Upper lobe of right lung (tissue), 1 donor: Measurements from ENCODE around the gene GPR183. TPM values are rescaled to one million over a fixed set of nuclear protein-coding genes. Genes with fewer than 3 reads are reported as not detected.
A peak's percentile ranks its signal among the peaks of the same experiment; 100 is the strongest.

Source experiments
- ATAC-seq: fragments of 200-7000 bp; cut with Tn5 transposase; one replicate; pipeline ENCODE4 v1.9.1; 2020; ENCODE audit warnings: mild to moderate bottlenecking, moderate library complexity
- DNase-seq: peaks from one replicate; pipeline ENCODE4 v3.0.0-alpha.2; 2020
- H3K27ac ChIP-seq: fragments of 200-600 bp; one replicate; pipeline ENCODE4 v1.8.0; 2022
- H3K27me3 ChIP-seq: fragments of 200-600 bp; one replicate; pipeline ENCODE4 v1.8.0; 2022; ENCODE audit warnings: mild to moderate bottlenecking
- H3K36me3 ChIP-seq: fragments of 200-600 bp; one replicate; pipeline ENCODE4 v1.8.0; 2022
- H3K4me1 ChIP-seq: fragments of 200-600 bp; one replicate; pipeline ENCODE4 v1.8.0; 2022
- H3K4me3 ChIP-seq: fragments of 200-600 bp; one replicate; pipeline ENCODE4 v1.8.0; 2022; ENCODE audit warnings: mild to moderate bottlenecking
- H3K9me3 ChIP-seq: fragments of 200-600 bp; one replicate; pipeline ENCODE4 v1.8.0; 2022
- CTCF ChIP-seq: fragments of 200-600 bp; IDR thresholded peaks from one replicate; pipeline ENCODE4 v1.8.0; 2022; ENCODE audit warnings: antibody characterized with exemption
- intact Hi-C: fragments of 100-400 bp; cut with DNase I; formaldehyde crosslinking; loops from one replicate; pipeline ENCODE4 v1.11.0; 2022
- total RNA-seq: library from RNA; stranded (reverse); fragmentation: NEBNext Ultra II Directional; extraction: Animal tissue kit (Norgen Biotek cat#: 25700); gene quantifications from one replicate; pipeline ENCODE4 v1.2.1, GENCODE V29; 2021
- donor health status: DM: no; HTN: yes; CAD: no; lungs with severe emphysema.

The GPR183 gene
- total RNA-seq, 1 donor from 2014 or later: 13.6 TPM

GRCh38 chr13:99272481-99272880, 34.7 kb downstream of the GPR183 start:
- Histone ChIP-seq H3K36me3 (no peaks in the 10 kb centered on the region), H3K4me3 (no peak overlapping the region), H3K9me3 (no peaks in the 10 kb centered on the region), H3K27me3 (no peaks in the 10 kb centered on the region), H3K4me1 (no peaks in the 10 kb centered on the region), H3K27ac (no peak overlapping the region)
- TF ChIP-seq CTCF: no peak
- ATAC-seq (no peak), DNase-seq (no peak)
- intact Hi-C loops: loop anchor here (10.0 kb wide), 1 partner anchor 162 kb away; no protein-coding TSS in a partner anchor

- Histone ChIP-seq H3K4me1 (no peaks in the 10 kb centered on the region), H3K36me3 (no peaks in the 10 kb centered on the region), H3K4me3 (no peak overlapping the region), H3K27me3 (no peaks in the 10 kb centered on the region), H3K27ac (peak overlapping the region; percentile 15), H3K9me3 (no peaks in the 10 kb centered on the region)
- DNase-seq (no peak), ATAC-seq (no peak)
- intact Hi-C loops: loop anchor here (10.0 kb wide), 1 partner anchor 164 kb away; no protein-coding TSS in a partner anchor
- TF ChIP-seq CTCF: no peak
These were observed 36.0 kb downstream of the GPR183 start for GRCh38 chr13:99271249-99271648.

GRCh38 chr13:99270518-99270917, 36.7 kb downstream of the GPR183 start:
- Histone ChIP-seq H3K9me3 (no peaks in the 10 kb centered on the region), H3K4me1 (no peaks in the 10 kb centered on the region), H3K27me3 (no peaks in the 10 kb centered on the region), H3K27ac (no peak overlapping the region), H3K36me3 (no peaks in the 10 kb centered on the region), H3K4me3 (no peak overlapping the region)
- DNase-seq (no peak), ATAC-seq (no peak)
- TF ChIP-seq CTCF: no peak
- intact Hi-C loops: loop anchor here (10.0 kb wide), 1 partner anchor 164 kb away; no protein-coding TSS in a partner anchor

GRCh38 chr13:99269627-99270241, 37.5 kb downstream of the GPR183 start:
- Histone ChIP-seq H3K4me3 (no peak overlapping the region), H3K9me3 (no peaks in the 10 kb centered on the region), H3K27ac (no peak overlapping the region), H3K36me3 (no peaks in the 10 kb centered on the region), H3K4me1 (no peaks in the 10 kb centered on the region), H3K27me3 (no peaks in the 10 kb centered on the region)
- peak; percentile 71 for TF ChIP-seq CTCF
- DNase-seq (no peak), ATAC-seq (peak; percentile 87)
- intact Hi-C loops: loop anchor here (10.0 kb wide), 1 partner anchor 165 kb away; no protein-coding TSS in a partner anchor

GRCh38 chr13:99268822-99269221, 38.4 kb downstream of the GPR183 start:
- intact Hi-C loops: no loop called here
- H3K27ac ChIP-seq: no peak overlapping the region
- H3K4me1 ChIP-seq: no peaks in the 10 kb centered on the region
- H3K27me3 ChIP-seq: no peaks in the 10 kb centered on the region
- ATAC-seq (no peak), DNase-seq (no peak)
- H3K9me3 ChIP-seq: no peaks in the 10 kb centered on the region
- no peak overlapping the region for H3K4me3 ChIP-seq
- no peak for TF ChIP-seq CTCF
- H3K36me3 ChIP-seq: no peaks in the 10 kb centered on the region
